B cell (primary cell): ENCODE results near the gene LATS1. TPM values are rescaled to one million over a fixed set of nuclear protein-coding genes. Genes with fewer than 3 reads are reported as not detected.

Experiments
- ATAC-seq: fragments of 200-7000 bp; cut with Tn5 transposase; one replicate; pipeline ENCODE4 v1.10.0; 2021; ENCODE audit warnings: low read depth, mild to moderate bottlenecking, moderate number of reproducible peaks, moderate library complexity
- CTCF ChIA-PET: fragments of 350-600 bp; sonication (Branson Sonifier 250); formaldehyde crosslinking; loops from one replicate; lab custom pipeline; 2021; ENCODE audit warnings: antibody characterized with exemption, inconsistent platforms; lab: Charles Lee
- POLR2A ChIA-PET: fragments of 350-600 bp; sonication (Branson Sonifier 250); formaldehyde crosslinking; loops from one replicate; lab custom pipeline; 2021; ENCODE audit warnings: antibody characterized with exemption; lab: Charles Lee
- DNase-seq: peaks from one replicate; pipeline ENCODE4 v3.0.0; 2013
- H2AFZ ChIP-seq: 2 replicates; pipeline ENCODE4 v1.6.1; 2012; ENCODE audit warnings: mild to moderate bottlenecking, low read depth, low read length; ENCODE audit not compliant: insufficient read depth, poor library complexity, severe bottlenecking
- H3K27ac ChIP-seq, 2 donors: 1 replicate in 1 of 2; 2 replicates in 1 of 2; pipeline ENCODE4 v1.5.1; 2012 to 2013; ENCODE audit warnings: low read length in 2 of 2, mild to moderate bottlenecking in 2 of 2, moderate library complexity in 1 of 2
- H3K27me3 ChIP-seq, 4 experiments: fragments of 200-600 bp in 1 of 4; sonication (generic) in 1 of 4; replicated peaks in 1 of 4; 1 replicate in 2 of 4; 2 replicates in 2 of 4; pipeline versions ENCODE4 v1.6.1 to v1.7.0; 2013 to 2016; ENCODE audit warnings: low read length in 3 of 4, mild to moderate bottlenecking in 2 of 4, mixed read lengths in 1 of 4, moderate library complexity in 1 of 4; ENCODE audit not compliant: insufficient read depth in 4 of 4, control insufficient read depth in 3 of 4; ENCODE audit errors: control extremely low read depth in 1 of 4
- H3K36me3 ChIP-seq, 2 experiments: replicated peaks in 1 of 2; 1 replicate in 1 of 2; 2 replicates in 1 of 2; pipeline versions ENCODE4 v1.6.1 to v1.7.1; 2013; ENCODE audit warnings: low read length in 1 of 2; ENCODE audit not compliant: insufficient read depth in 2 of 2, control insufficient read depth in 1 of 2; ENCODE audit errors: control extremely low read depth in 1 of 2, extremely low read depth in 1 of 2
- H3K4me1 ChIP-seq, 2 donors: fragments of 200-600 bp in 1 of 2; sonication (generic) in 1 of 2; 1 replicate in 1 of 2; 2 replicates in 1 of 2; pipeline versions ENCODE4 v1.5.1 to v1.6.1; 2013 to 2017; ENCODE audit warnings: low read length in 2 of 2; ENCODE audit not compliant: control insufficient read depth in 2 of 2, insufficient read depth in 2 of 2
- H3K4me2 ChIP-seq: replicated peaks from 2 replicates; pipeline ENCODE3; 2012; ENCODE audit warnings: mild to moderate bottlenecking, low read depth, low read length; ENCODE audit not compliant: poor library complexity, severe bottlenecking
- H3K4me3 ChIP-seq, 5 experiments: fragments of 200-600 bp in 1 of 5; sonication (generic) in 1 of 5; 1 replicate in 3 of 5; 2 replicates in 2 of 5; pipeline versions ENCODE4 v1.5.1 to v1.7.0; 2011 to 2016; ENCODE audit warnings: low read length in 4 of 5, mild to moderate bottlenecking in 4 of 5, low read depth in 2 of 5, control low read depth in 1 of 5, moderate library complexity in 1 of 5; ENCODE audit not compliant: insufficient read depth in 1 of 5; ENCODE audit errors: control extremely low read depth in 1 of 5, extremely low read depth in 1 of 5
- H3K79me2 ChIP-seq: fragments of 200-600 bp; sonication (generic); one replicate; pipeline ENCODE4 v1.6.0; 2016; ENCODE audit warnings: low read length; ENCODE audit not compliant: control insufficient read depth, insufficient read depth
- H3K9ac ChIP-seq: fragments of 200-600 bp; sonication (generic); 2 replicates; pipeline ENCODE4 v1.6.1; 2017; ENCODE audit warnings: mild to moderate bottlenecking, low read length, moderate library complexity
- H3K9me3 ChIP-seq, 3 donors: one replicate each; pipeline versions ENCODE4 v1.6.1 to v1.7.1; 2013; ENCODE audit warnings: low read length in 2 of 3; ENCODE audit not compliant: control insufficient read depth in 2 of 3, insufficient read depth in 1 of 3; ENCODE audit errors: control extremely low read depth in 1 of 3
- H4K20me1 ChIP-seq: 2 replicates; pipeline ENCODE4 v1.6.0; 2012; ENCODE audit warnings: mild to moderate bottlenecking, low read length; ENCODE audit not compliant: insufficient read depth, control insufficient read depth, poor library complexity, severe bottlenecking
- H3K27ac Mint-ChIP-seq: one replicate; pipeline ENCODE4 v1.8.0; 2021; ENCODE audit warnings: mixed read lengths
- H3K27me3 Mint-ChIP-seq: one replicate; pipeline ENCODE4 v1.8.0; 2021; ENCODE audit warnings: mixed read lengths
- H3K4me1 Mint-ChIP-seq: one replicate; pipeline ENCODE4 v1.8.0; 2021; ENCODE audit warnings: mixed read lengths
- H3K4me3 Mint-ChIP-seq: one replicate; pipeline ENCODE4 v1.8.0; 2021; ENCODE audit warnings: mixed read lengths
- H3K9me3 Mint-ChIP-seq: one replicate; pipeline ENCODE4 v1.8.0; 2022; ENCODE audit warnings: mixed read lengths; ENCODE audit not compliant: insufficient read depth
- CTCF ChIP-seq: fragments of 200-600 bp; IDR thresholded peaks from one replicate; pipeline ENCODE4 v1.8.0; 2022; ENCODE audit warnings: antibody characterized with exemption, mild to moderate bottlenecking
- EZH2 ChIP-seq: IDR thresholded peaks from 2 replicates; pipeline ENCODE4 v1.6.1; 2012; ENCODE audit warnings: borderline replicate concordance, low read depth, mild to moderate bottlenecking, moderate library complexity, low read length; ENCODE audit not compliant: insufficient read depth, poor library complexity, severe bottlenecking
- WGBS: methylation state at CpG from one replicate; pipeline ENCODE4 v1.1.5; 2013; ENCODE audit warnings: missing lambda C conversion rate; ENCODE audit not compliant: insufficient coverage; 5-methylcytosine and 5-hydroxymethylcytosine counted together
- intact Hi-C: fragments of 100-400 bp; cut with micrococcal nuclease; formaldehyde crosslinking; loops from one replicate; pipeline ENCODE4 v1.10.0; 2022
- polyA plus RNA-seq: library from polyadenylated mRNA; depleted of rRNA; stranded (reverse); fragments of >200 nt; gene quantifications from 2 replicates; pipeline ENCODE4 v1.2.3, GENCODE V29; 2012
- total RNA-seq, 2 donors: library from RNA; stranded (reverse); fragments of 120-200 nt in 1 of 2; gene quantifications; 1 replicate in 1 of 2; 2 replicates in 1 of 2; pipeline versions ENCODE4 v1.2.3 to v1.2.4, GENCODE V29; 2013 to 2022

Gene LATS1
- total and polyA plus RNA-seq, 2 donors (not counting 1 experiment from before 2014, with no cell fraction given), result 11.6 to 48.0 TPM

DNA sequence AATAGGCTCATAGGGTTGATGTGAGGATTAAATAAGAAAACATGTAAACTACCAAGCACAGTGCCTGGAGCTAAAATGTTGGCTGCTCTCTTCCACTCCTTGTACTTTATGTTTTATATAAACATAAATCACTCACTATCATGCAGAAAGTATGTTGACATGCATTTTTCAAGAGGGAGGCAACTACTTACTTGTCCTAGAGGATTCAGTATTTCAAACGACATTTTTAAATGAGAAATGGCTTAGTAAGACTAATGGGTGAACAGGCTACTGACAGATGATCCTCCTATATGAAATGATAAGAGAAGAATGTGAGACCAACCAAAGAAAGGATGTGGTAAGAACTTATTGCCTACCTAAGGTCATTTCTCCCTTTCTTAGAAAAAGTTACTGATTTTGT lies 21.0 kb downstream of the LATS1 start:
- WGBS, result no CpG with 5 or more reads among the region's 1 CpG
- CTCF ChIA-PET, result no interaction called here

GRCh38 chr6:149694921-149695320 lies 23.0 kb downstream of the LATS1 start:
- H3K27me3 Mint-ChIP-seq, result no peaks in the 10 kb centered on the region
- H3K4me1 Mint-ChIP-seq, result peaks cover 3% of the 10 kb centered on the region
- peaks cover 79% of the 10 kb centered on the region for H3K79me2 ChIP-seq
- no peak for ATAC-seq
- no peaks in the 10 kb centered on the region for H3K9me3 ChIP-seq
- no peak overlapping the region for H3K4me3 Mint-ChIP-seq
- CTCF ChIA-PET, result interaction anchor here (0.7 kb wide), 1 partner anchor 532 kb away, joined by 7 read pairs; no protein-coding TSS in a partner anchor
- intact Hi-C loops, result no loop called here
- no peak overlapping the region for H3K4me3 ChIP-seq
- TF ChIP-seq CTCF, result no peak
- TF ChIP-seq EZH2, result no peak
- H4K20me1 ChIP-seq, result peaks cover 73% of the 10 kb centered on the region
- H3K27me3 ChIP-seq, result no peaks in the 10 kb centered on the region
- no peak for DNase-seq
- no CpG with 5 or more reads among the region's 2 CpGs for WGBS
- H3K4me1 ChIP-seq, result no peaks in the 10 kb centered on the region
- H3K27ac Mint-ChIP-seq, result no peak overlapping the region
- H3K36me3 ChIP-seq, result peaks cover 11 to 54% of the 10 kb centered on the region in 2 experiments
- H2AFZ ChIP-seq, result no peak overlapping the region
- no peak overlapping the region for H3K27ac ChIP-seq
- H3K9ac ChIP-seq, result no peak overlapping the region
- H3K9me3 Mint-ChIP-seq, result no peaks in the 10 kb centered on the region
- POLR2A ChIA-PET, result no interaction called here
- no peak overlapping the region for H3K4me2 ChIP-seq

More for the DNA sequence above, 21.0 kb downstream of the LATS1 start:
- no peak overlapping the region for H3K4me2 ChIP-seq
- ATAC-seq (no peak), DNase-seq (no peak)
- peaks cover 75% of the 10 kb centered on the region for H4K20me1 ChIP-seq
- Mint-ChIP-seq H3K4me1 (peaks cover 10% of the 10 kb centered on the region), H3K27me3 (no peaks in the 10 kb centered on the region), H3K9me3 (no peaks in the 10 kb centered on the region), H3K27ac (no peak overlapping the region), H3K4me3 (no peak overlapping the region)
- TF ChIP-seq CTCF (no peak), EZH2 (no peak)
- peaks cover 15 to 57% of the 10 kb centered on the region in 2 experiments for H3K36me3 ChIP-seq
- no peak overlapping the region for H3K4me3 ChIP-seq
- H3K4me1 ChIP-seq, result no peaks in the 10 kb centered on the region
- H3K79me2 ChIP-seq, result peaks cover 88% of the 10 kb centered on the region
- no peak overlapping the region for H2AFZ ChIP-seq
- POLR2A ChIA-PET, result no interaction called here
- no peaks in the 10 kb centered on the region for H3K9me3 ChIP-seq
- no peak overlapping the region for H3K9ac ChIP-seq
- H3K27me3 ChIP-seq, result no peaks in the 10 kb centered on the region
- intact Hi-C loops, result no loop called here
- H3K27ac ChIP-seq, result no peak overlapping the region
